Measurements from ENCODE around the gene C2orf76.

The C2orf76 gene

GRCh38 chr2:119338826-119339561 lies 27.6 kb downstream of the C2orf76 start:
- in situ Hi-C loops (cut with MboI; ENCODE audit: low sequenced_read_pairs), result no loop called here

GRCh38 chr2:119338272-119338671 lies 28.4 kb downstream of the C2orf76 start:
- in situ Hi-C loops (cut with MboI; ENCODE audit: low sequenced_read_pairs), result no loop called here

GRCh38 chr2:119337749-119338148 lies 28.9 kb downstream of the C2orf76 start:
- in situ Hi-C loops (cut with MboI; ENCODE audit: low sequenced_read_pairs), result no loop called here

GRCh38 chr2:119333833-119334232 lies 32.8 kb downstream of the C2orf76 start:
- in situ Hi-C loops (cut with MboI; ENCODE audit: low sequenced_read_pairs), result no loop called here

- in situ Hi-C loops (cut with MboI; ENCODE audit: low sequenced_read_pairs), result no loop called here
These were observed 33.3 kb downstream of the C2orf76 start for GRCh38 chr2:119333360-119333759.

GRCh38 chr2:119332953-119333352 lies 33.7 kb downstream of the C2orf76 start:
- in situ Hi-C loops (cut with MboI; ENCODE audit: low sequenced_read_pairs), result no loop called here

- in situ Hi-C loops (cut with MboI; ENCODE audit: low sequenced_read_pairs), result no loop called here
These were observed 39.2 kb downstream of the C2orf76 start for GRCh38 chr2:119327431-119327830.

- in situ Hi-C loops (cut with MboI; ENCODE audit: low sequenced_read_pairs), result no loop called here
These were observed 39.7 kb downstream of the C2orf76 start for GRCh38 chr2:119326938-119327337.

- in situ Hi-C loops (cut with MboI; ENCODE audit: low sequenced_read_pairs), result no loop called here
These were observed 41.9 kb downstream of the C2orf76 start for GRCh38 chr2:119324685-119325270.

- in situ Hi-C loops (cut with MboI; ENCODE audit: low sequenced_read_pairs), result no loop called here
These were observed 43.2 kb downstream of the C2orf76 start for GRCh38 chr2:119323459-119323858.

GRCh38 chr2:119319593-119319992 lies 47.0 kb downstream of the C2orf76 start:
- in situ Hi-C loops (cut with MboI; ENCODE audit: low sequenced_read_pairs), result no loop called here

GRCh38 chr2:119317554-119317953 lies 49.1 kb downstream of the C2orf76 start:
- in situ Hi-C loops (cut with MboI; ENCODE audit: low sequenced_read_pairs), result no loop called here

- in situ Hi-C loops (cut with MboI; ENCODE audit: low sequenced_read_pairs), result no loop called here
These were observed 50.6 kb downstream of the C2orf76 start for GRCh38 chr2:119316066-119316465.

GRCh38 chr2:119315241-119315925 lies 51.3 kb downstream of the C2orf76 start:
- in situ Hi-C loops (cut with MboI; ENCODE audit: low sequenced_read_pairs), result no loop called here

- in situ Hi-C loops (cut with MboI; ENCODE audit: low sequenced_read_pairs), result no loop called here
These were observed 54.8 kb downstream of the C2orf76 start for GRCh38 chr2:119311831-119312230.

GRCh38 chr2:119311371-119311770 lies 55.3 kb downstream of the C2orf76 start:
- in situ Hi-C loops (cut with MboI; ENCODE audit: low sequenced_read_pairs), result no loop called here

GRCh38 chr2:119308793-119309330 lies 57.8 kb downstream of the C2orf76 start:
- in situ Hi-C loops (cut with MboI; ENCODE audit: low sequenced_read_pairs), result no loop called here

GRCh38 chr2:119307419-119308140 lies 59.1 kb downstream of the C2orf76 start:
- in situ Hi-C loops (cut with MboI; ENCODE audit: low sequenced_read_pairs), result no loop called here

GRCh38 chr2:119306196-119306590 lies 60.4 kb downstream of the C2orf76 start:
- in situ Hi-C loops (cut with MboI; ENCODE audit: low sequenced_read_pairs), result no loop called here

- in situ Hi-C loops (cut with MboI; ENCODE audit: low sequenced_read_pairs), result no loop called here
These were observed 61.0 kb downstream of the C2orf76 start for GRCh38 chr2:119305497-119306195.

GRCh38 chr2:119304847-119305246 lies 61.8 kb downstream of the C2orf76 start:
- in situ Hi-C loops (cut with MboI; ENCODE audit: low sequenced_read_pairs), result no loop called here
